ENCODE results near the gene CRAMP1.

The CRAMP1 gene

GRCh38 chr16:1708768-1709180, 96.6 kb downstream of the CRAMP1 start (continued):
- TF ChIP-seq, protein P1, sequence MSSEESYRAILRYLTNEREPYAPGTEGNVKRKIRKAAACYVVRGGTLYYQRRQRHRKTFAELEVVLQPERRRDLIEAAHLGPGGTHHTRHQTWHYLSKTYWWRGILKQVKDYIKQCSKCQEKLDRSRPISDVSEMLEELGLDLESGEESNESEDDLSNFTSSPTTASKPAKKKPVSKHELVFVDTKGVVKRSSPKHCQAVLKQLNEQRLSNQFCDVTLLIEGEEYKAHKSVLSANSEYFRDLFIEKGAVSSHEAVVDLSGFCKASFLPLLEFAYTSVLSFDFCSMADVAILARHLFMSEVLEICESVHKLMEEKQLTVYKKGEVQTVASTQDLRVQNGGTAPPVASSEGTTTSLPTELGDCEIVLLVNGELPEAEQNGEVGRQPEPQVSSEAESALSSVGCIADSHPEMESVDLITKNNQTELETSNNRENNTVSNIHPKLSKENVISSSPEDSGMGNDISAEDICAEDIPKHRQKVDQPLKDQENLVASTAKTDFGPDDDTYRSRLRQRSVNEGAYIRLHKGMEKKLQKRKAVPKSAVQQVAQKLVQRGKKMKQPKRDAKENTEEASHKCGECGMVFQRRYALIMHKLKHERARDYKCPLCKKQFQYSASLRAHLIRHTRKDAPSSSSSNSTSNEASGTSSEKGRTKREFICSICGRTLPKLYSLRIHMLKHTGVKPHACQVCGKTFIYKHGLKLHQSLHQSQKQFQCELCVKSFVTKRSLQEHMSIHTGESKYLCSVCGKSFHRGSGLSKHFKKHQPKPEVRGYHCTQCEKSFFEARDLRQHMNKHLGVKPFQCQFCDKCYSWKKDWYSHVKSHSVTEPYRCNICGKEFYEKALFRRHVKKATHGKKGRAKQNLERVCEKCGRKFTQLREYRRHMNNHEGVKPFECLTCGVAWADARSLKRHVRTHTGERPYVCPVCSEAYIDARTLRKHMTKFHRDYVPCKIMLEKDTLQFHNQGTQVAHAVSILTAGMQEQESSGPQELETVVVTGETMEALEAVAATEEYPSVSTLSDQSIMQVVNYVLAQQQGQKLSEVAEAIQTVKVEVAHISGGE (tag by site-specific recombination; conservative IDR thresholded peaks at IDR 0.05; ENCODE audit: low read depth) = no peak
- TF ChIP-seq, protein P2, sequence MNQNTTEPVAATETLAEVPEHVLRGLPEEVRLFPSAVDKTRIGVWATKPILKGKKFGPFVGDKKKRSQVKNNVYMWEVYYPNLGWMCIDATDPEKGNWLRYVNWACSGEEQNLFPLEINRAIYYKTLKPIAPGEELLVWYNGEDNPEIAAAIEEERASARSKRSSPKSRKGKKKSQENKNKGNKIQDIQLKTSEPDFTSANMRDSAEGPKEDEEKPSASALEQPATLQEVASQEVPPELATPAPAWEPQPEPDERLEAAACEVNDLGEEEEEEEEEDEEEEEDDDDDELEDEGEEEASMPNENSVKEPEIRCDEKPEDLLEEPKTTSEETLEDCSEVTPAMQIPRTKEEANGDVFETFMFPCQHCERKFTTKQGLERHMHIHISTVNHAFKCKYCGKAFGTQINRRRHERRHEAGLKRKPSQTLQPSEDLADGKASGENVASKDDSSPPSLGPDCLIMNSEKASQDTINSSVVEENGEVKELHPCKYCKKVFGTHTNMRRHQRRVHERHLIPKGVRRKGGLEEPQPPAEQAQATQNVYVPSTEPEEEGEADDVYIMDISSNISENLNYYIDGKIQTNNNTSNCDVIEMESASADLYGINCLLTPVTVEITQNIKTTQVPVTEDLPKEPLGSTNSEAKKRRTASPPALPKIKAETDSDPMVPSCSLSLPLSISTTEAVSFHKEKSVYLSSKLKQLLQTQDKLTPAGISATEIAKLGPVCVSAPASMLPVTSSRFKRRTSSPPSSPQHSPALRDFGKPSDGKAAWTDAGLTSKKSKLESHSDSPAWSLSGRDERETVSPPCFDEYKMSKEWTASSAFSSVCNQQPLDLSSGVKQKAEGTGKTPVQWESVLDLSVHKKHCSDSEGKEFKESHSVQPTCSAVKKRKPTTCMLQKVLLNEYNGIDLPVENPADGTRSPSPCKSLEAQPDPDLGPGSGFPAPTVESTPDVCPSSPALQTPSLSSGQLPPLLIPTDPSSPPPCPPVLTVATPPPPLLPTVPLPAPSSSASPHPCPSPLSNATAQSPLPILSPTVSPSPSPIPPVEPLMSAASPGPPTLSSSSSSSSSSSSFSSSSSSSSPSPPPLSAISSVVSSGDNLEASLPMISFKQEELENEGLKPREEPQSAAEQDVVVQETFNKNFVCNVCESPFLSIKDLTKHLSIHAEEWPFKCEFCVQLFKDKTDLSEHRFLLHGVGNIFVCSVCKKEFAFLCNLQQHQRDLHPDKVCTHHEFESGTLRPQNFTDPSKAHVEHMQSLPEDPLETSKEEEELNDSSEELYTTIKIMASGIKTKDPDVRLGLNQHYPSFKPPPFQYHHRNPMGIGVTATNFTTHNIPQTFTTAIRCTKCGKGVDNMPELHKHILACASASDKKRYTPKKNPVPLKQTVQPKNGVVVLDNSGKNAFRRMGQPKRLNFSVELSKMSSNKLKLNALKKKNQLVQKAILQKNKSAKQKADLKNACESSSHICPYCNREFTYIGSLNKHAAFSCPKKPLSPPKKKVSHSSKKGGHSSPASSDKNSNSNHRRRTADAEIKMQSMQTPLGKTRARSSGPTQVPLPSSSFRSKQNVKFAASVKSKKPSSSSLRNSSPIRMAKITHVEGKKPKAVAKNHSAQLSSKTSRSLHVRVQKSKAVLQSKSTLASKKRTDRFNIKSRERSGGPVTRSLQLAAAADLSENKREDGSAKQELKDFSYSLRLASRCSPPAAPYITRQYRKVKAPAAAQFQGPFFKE (tag by site-specific recombination; IDR thresholded peaks at IDR 0.05; ENCODE audit: borderline replicate concordance) = no peak
- no peak for TF ChIP-seq ZNF513 (tag by site-specific recombination; IDR thresholded peaks at IDR 0.05)
- TF ChIP-seq ZNF670 (tag by site-specific recombination; IDR thresholded peaks at IDR 0.05; ENCODE audit: low read depth) = no peak
- TF ChIP-seq ZNF202 (tag by site-specific recombination; IDR thresholded peaks at IDR 0.05; ENCODE audit: borderline replicate concordance) = no peak
- no peak for TF ChIP-seq GLI4 (tag by site-specific recombination; IDR thresholded peaks at IDR 0.05)
- TF ChIP-seq ZNF629 (tag by site-specific recombination; IDR thresholded peaks at IDR 0.05) = peak; percentile 90
- TF ChIP-seq ZNF416 (tag by site-specific recombination; IDR thresholded peaks at IDR 0.05) = no peak
- peak; percentile 70; the same call in 1 of the 2 replicates for TF ChIP-seq ZNF394 (tag by site-specific recombination; IDR thresholded peaks at IDR 0.05; ENCODE audit: borderline replicate concordance)
- no peak for TF ChIP-seq FEZF1 (tag by site-specific recombination; IDR thresholded peaks at IDR 0.05)
- TF ChIP-seq ZNF280D (tag by site-specific recombination; IDR thresholded peaks at IDR 0.05) = no peak
- no peak for TF ChIP-seq ZNF404 (tag by site-specific recombination; IDR thresholded peaks at IDR 0.05)
- peak; percentile 12; the same call in 1 of the 2 replicates for TF ChIP-seq ZNF639 (tag by site-specific recombination; IDR thresholded peaks at IDR 0.05)
- TF ChIP-seq ZNF660 (tag by site-specific recombination; IDR thresholded peaks at IDR 0.05) = peak; percentile 61; the same call in 1 of the 2 replicates
- no peak for TF ChIP-seq ZNF610 (tag by site-specific recombination; IDR thresholded peaks at IDR 0.05; ENCODE audit: borderline replicate concordance)
- TF ChIP-seq ZSCAN23 (tag by site-specific recombination; IDR thresholded peaks at IDR 0.05) = no peak
- TF ChIP-seq SP2 (tag by site-specific recombination; IDR thresholded peaks at IDR 0.05) = no peak
- TF ChIP-seq BCL11A (tag by site-specific recombination; IDR thresholded peaks at IDR 0.05; ENCODE audit: low read depth) = no peak
- TF ChIP-seq ZNF561 (tag by site-specific recombination; IDR thresholded peaks at IDR 0.05; ENCODE audit: borderline replicate concordance) = no peak
- TF ChIP-seq ZNF174 (tag by site-specific recombination; IDR thresholded peaks at IDR 0.05) = no peak
- peak; percentile 54; the same call in 1 of the 2 replicates for TF ChIP-seq ZNF10 (tag by site-specific recombination; IDR thresholded peaks at IDR 0.05)
- TF ChIP-seq ZNF157 (tag by site-specific recombination; IDR thresholded peaks at IDR 0.05) = no peak
- TF ChIP-seq KLF16 (tag by site-specific recombination; IDR thresholded peaks at IDR 0.05) = no peak
- peak; percentile 77; the same call in 1 of the 2 replicates for TF ChIP-seq ZNF600 (tag by site-specific recombination; IDR thresholded peaks at IDR 0.05)
- no peak for TF ChIP-seq ZNF19 (tag by site-specific recombination; IDR thresholded peaks at IDR 0.05; ENCODE audit: low read depth)
- TF ChIP-seq RBAK (tag by site-specific recombination; IDR thresholded peaks at IDR 0.05) = no peak
